ENCODE data around the gene KLHL33. TPM values are rescaled to one million over a fixed set of nuclear protein-coding genes. Genes with fewer than 3 reads are reported as not detected.

Gene KLHL33
- total and polyA plus RNA-seq, 7 donors: 0.23 to 1.4 (median 0.41) TPM

- TF ChIP-seq POLR2AphosphoS5 (IDR thresholded peaks at IDR 0.05) (no peak), EP300 (IDR thresholded peaks at IDR 0.05) (no peak), CTCF (IDR thresholded peaks at IDR 0.05) (no peak)
- no peaks in the 10 kb centered on the region for H3K9me3 ChIP-seq
- 85 to 93% methylated on average over 6 of the region's 6 CpGs for WGBS, 2 donors
- H3K36me3 ChIP-seq: peaks cover 69 to 98% (median 90%) of the 10 kb centered on the region in 4 donors
- H3K27me3 ChIP-seq: no peaks in the 10 kb centered on the region
- no peaks in the 10 kb centered on the region for H3K4me1 ChIP-seq
- DNase-seq: no peak
- no peak overlapping the region for H3K4me3 ChIP-seq
- intact Hi-C loops (cut with DNase I): no loop called here
- H3K27ac ChIP-seq: no peak overlapping the region
These were observed 48.4 kb downstream of the KLHL33 start for GRCh38 chr14:20387576-20387975.

GRCh38 chr14:20386276-20386855 is 49.6 kb downstream of the KLHL33 start:
- TF ChIP-seq CTCF (IDR thresholded peaks at IDR 0.05) (no peak), POLR2AphosphoS5 (IDR thresholded peaks at IDR 0.05) (no peak), POLR2A (IDR thresholded peaks at IDR 0.05) (no peak), EP300 (IDR thresholded peaks at IDR 0.05) (no peak)
- Histone ChIP-seq H3K4me3 (no peak overlapping the region), H3K36me3 (peaks cover 81 to 98% (median 95%) of the 10 kb centered on the region in 4 donors), H3K9me3 (no peaks in the 10 kb centered on the region), H3K27ac (no peak overlapping the region), H3K4me1 (no peaks in the 10 kb centered on the region), H3K27me3 (no peaks in the 10 kb centered on the region)
- intact Hi-C loops (cut with DNase I): no loop called here
- no peak for DNase-seq
- WGBS, 2 donors: 98% methylated on average over 17 of the region's 17 CpGs

- H3K36me3 ChIP-seq: peaks cover 84 to 98% (median 95%) of the 10 kb centered on the region in 4 donors
- H3K27me3 ChIP-seq: no peaks in the 10 kb centered on the region
- no peaks in the 10 kb centered on the region for H3K4me1 ChIP-seq
- intact Hi-C loops (cut with DNase I): no loop called here
- no peak overlapping the region for H3K4me3 ChIP-seq
- TF ChIP-seq POLR2AphosphoS5 (IDR thresholded peaks at IDR 0.05) (no peak), EP300 (IDR thresholded peaks at IDR 0.05) (no peak), POLR2A (IDR thresholded peaks at IDR 0.05) (no peak), CTCF (IDR thresholded peaks at IDR 0.05) (no peak)
- no peak overlapping the region for H3K27ac ChIP-seq
- WGBS, 2 donors: 96 to 97% methylated on average over 5 of the region's 5 CpGs
- DNase-seq: no peak
- H3K9me3 ChIP-seq: no peaks in the 10 kb centered on the region
These were observed 51.1 kb downstream of the KLHL33 start for GRCh38 chr14:20384886-20385285.

GRCh38 chr14:20384321-20384720 is 51.6 kb downstream of the KLHL33 start:
- TF ChIP-seq POLR2AphosphoS5 (IDR thresholded peaks at IDR 0.05) (no peak), EP300 (IDR thresholded peaks at IDR 0.05) (no peak), CTCF (IDR thresholded peaks at IDR 0.05) (no peak), POLR2A (IDR thresholded peaks at IDR 0.05) (no peak)
- Histone ChIP-seq H3K36me3 (peaks cover 81 to 98% (median 95%) of the 10 kb centered on the region in 4 donors), H3K27me3 (no peaks in the 10 kb centered on the region), H3K27ac (no peak overlapping the region), H3K4me1 (no peaks in the 10 kb centered on the region), H3K9me3 (no peaks in the 10 kb centered on the region), H3K4me3 (no peak overlapping the region)
- intact Hi-C loops (cut with DNase I): no loop called here
- no peak for DNase-seq
- 89 to 90% methylated on average over 7 of the region's 7 CpGs for WGBS, 2 donors

- WGBS, 2 donors: 95 to 96% methylated on average over 5 of the region's 5 CpGs
- Histone ChIP-seq H3K9me3 (no peaks in the 10 kb centered on the region), H3K27me3 (no peaks in the 10 kb centered on the region), H3K4me1 (no peaks in the 10 kb centered on the region), H3K4me3 (no peak overlapping the region), H3K27ac (no peak overlapping the region), H3K36me3 (peaks cover 79 to 98% (median 95%) of the 10 kb centered on the region in 4 donors)
- no peak for TF ChIP-seq POLR2A (IDR thresholded peaks at IDR 0.05)
- no peak for TF ChIP-seq EP300 (IDR thresholded peaks at IDR 0.05)
- no peak for TF ChIP-seq POLR2AphosphoS5 (IDR thresholded peaks at IDR 0.05)
- TF ChIP-seq CTCF (IDR thresholded peaks at IDR 0.05): no peak
- no peak for DNase-seq
- intact Hi-C loops (cut with DNase I): no loop called here
These were observed 52.3 kb downstream of the KLHL33 start for GRCh38 chr14:20383636-20384035.

Data from sigmoid colon (tissue), 7 donors.